ENCODE measurements around the gene INTS6.
"Not testable (repeated sequence)": the region's sequence is repeated elsewhere in the genome, so short reads cannot be mapped to it uniquely, and the experiment has no call there.

Gene INTS6

GRCh38 chr13:51453959-51454703 is 1.3 kb upstream of the INTS6 start:
- DNase-seq (ENCODE audit: low read depth in 2 of 2), result peak in 1 of 2 donors; percentile 39

GRCh38 chr13:51453207-51453958 is 547 bp upstream of the INTS6 start:
- DNase-seq (ENCODE audit: low read depth in 2 of 2), result peak; percentile 67 to 70

DNA sequence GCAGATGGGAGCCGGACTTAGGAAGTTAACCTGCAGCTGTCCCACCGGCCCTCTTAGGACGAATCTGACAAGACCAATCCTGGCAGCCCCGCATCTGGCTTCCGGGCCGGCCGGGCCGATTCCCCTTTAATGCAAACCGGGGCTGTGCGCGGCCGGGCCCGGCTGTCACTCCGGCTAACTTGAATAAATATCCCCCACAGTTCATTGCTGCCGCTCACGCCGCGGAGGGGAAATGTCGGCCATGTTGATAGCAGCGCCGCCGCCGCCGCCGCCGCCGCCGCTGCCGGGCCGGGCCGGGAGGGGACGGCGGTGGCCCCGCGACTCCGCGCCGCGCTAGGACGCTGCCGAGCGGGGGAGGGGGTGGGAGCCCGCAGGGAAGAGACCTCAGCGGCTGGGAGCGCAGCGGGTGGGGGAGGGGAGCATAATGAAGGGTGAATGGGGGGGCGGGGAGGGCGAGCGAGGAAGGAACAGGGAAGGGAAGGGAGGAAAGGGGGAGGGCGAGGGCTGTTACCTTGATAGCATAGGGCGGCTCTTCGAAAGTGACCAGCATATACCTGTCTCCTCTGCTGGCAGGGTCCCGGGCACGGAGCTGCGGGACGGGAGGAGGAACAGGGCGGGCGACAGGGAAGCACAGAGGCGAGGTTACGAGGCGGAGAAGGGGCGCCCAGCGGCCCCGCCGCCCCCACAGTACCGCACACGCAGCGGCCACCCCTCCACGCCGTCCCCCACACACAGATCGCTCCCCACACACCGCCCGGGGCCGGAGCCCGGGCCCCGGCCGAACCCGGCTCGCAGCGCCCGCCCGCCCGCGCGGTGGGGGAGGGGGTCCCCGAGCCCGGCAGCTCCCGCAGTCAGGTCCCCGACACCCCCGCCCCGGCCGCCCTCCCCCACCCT is 1.1 kb downstream of the INTS6 start:
- DNase-seq (ENCODE audit: low read depth in 2 of 2), result peak; percentile 51 to 61

GRCh38 chr13:51451134-51451466 is 1.7 kb downstream of the INTS6 start:
- no peak for DNase-seq (ENCODE audit: low read depth in 2 of 2)

DNA sequence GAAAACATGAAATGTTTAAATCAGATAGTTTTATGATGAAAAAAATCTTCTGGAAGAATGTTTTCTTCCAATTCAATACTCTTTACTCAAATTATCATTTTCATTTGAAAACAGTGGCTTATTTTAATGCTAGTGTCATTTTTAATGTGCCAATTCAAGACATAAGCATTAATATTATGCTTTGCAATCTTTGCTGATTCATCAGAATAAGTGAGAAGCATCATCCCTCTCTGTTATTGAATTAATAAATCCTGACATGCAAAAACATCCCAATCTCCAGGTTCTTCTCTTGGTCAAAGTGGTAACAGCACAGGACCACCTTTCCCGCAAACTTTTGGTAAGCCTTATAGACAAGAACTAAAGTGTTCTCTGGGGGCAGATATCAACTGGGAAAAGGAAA is 3.8 kb downstream of the INTS6 start:
- no peak for DNase-seq (ENCODE audit: low read depth in 2 of 2)

- no peak for DNase-seq (ENCODE audit: low read depth in 2 of 2)
These were observed 7.9 kb downstream of the INTS6 start for GRCh38 chr13:51444922-51445321.

GRCh38 chr13:51440381-51440780 is 12.5 kb downstream of the INTS6 start:
- DNase-seq (ENCODE audit: low read depth in 2 of 2), result no peak

DNA sequence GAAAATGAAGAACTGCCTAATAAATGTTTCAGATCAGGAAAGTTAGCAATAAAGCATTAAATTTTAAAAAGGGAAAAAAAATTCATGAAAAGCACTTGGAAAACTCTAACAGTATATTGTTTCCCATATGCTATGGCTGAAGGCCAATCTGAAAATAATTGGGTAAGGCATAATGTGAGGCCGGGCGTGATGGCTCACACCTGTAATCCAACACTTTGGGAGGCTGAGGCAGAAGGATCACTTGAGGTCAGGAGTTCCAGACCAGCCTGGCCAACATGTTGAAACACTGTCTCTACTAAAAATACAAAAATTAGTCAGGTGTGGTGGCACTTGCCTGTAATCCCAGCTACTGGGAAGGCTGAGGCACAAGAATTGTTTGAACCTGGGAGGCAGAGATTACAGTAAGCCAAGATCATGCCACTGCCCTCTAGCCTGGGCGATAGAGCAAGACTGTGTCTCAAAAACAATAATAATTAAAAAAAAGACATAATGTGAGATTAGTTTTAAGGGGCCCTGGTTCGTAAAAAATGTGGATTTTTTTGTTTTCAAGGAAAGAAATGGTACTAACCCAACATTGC is 15.2 kb downstream of the INTS6 start:
- DNase-seq (ENCODE audit: low read depth in 2 of 2), result no peak

GRCh38 chr13:51435002-51435578 is 17.7 kb downstream of the INTS6 start:
- DNase-seq (ENCODE audit: low read depth in 2 of 2), result no peak

GRCh38 chr13:51432576-51432975 is 20.3 kb downstream of the INTS6 start:
- DNase-seq (ENCODE audit: low read depth in 2 of 2), result no peak

DNA sequence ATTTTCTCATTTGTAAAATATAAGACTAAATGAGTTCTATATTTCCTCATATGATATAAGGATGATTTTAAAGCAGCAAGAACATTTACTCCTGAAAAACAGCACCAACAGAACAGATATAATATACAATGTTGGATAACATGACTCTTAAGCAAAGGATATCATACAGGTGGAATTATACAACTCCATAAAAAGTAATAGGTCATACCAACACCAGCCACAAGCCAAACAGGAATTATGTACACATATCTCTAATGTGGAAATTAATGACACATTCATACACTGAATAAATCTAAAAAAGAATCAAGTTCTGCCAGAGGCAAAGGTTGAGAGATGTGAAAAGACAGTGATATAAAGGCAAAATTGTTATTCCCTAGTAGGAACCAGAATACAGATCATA is 25.9 kb downstream of the INTS6 start:
- no peak for DNase-seq (ENCODE audit: low read depth in 2 of 2)

GRCh38 chr13:51425410-51426042 is 27.3 kb downstream of the INTS6 start:
- DNase-seq (ENCODE audit: low read depth in 2 of 2), result no peak

DNA sequence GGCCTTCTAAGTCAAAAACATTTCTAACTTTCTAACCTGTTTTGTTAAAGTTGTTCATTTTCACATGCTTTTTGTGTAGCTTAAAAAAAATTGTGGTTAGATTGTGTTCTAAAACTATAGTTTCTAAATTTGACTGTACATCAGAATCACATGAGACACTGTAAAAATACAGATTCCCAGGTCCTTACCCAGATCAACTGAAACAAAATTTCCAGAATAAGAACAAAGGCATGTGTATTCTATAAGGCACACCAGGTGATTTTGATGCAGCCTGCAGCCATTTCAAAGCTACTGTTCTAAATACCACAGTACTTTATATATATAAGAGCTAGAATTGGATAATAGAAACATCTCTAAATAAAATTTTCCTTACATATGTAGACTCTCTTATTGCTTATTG is 29.1 kb downstream of the INTS6 start:
- no peak for DNase-seq (ENCODE audit: low read depth in 2 of 2)

DNA sequence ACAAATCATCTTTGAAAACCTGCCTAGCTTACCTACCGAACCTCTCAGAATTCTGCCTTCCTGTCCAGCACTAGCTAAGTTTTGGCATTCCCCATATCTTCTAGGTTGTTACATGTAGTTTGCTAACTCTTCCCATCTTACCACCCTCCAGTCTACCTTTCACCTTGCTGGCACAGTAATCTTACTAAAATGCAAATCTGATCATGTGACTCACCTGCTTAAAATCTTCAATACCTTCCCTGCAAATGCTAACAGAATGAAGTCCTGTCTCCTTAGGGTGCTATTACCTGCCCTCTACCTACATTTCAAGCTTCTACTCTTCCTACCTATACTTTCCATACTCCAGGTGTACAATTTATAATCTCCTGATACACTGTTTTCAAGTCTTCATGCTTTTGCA is 30.4 kb downstream of the INTS6 start:
- no peak for DNase-seq (ENCODE audit: low read depth in 2 of 2)

DNA sequence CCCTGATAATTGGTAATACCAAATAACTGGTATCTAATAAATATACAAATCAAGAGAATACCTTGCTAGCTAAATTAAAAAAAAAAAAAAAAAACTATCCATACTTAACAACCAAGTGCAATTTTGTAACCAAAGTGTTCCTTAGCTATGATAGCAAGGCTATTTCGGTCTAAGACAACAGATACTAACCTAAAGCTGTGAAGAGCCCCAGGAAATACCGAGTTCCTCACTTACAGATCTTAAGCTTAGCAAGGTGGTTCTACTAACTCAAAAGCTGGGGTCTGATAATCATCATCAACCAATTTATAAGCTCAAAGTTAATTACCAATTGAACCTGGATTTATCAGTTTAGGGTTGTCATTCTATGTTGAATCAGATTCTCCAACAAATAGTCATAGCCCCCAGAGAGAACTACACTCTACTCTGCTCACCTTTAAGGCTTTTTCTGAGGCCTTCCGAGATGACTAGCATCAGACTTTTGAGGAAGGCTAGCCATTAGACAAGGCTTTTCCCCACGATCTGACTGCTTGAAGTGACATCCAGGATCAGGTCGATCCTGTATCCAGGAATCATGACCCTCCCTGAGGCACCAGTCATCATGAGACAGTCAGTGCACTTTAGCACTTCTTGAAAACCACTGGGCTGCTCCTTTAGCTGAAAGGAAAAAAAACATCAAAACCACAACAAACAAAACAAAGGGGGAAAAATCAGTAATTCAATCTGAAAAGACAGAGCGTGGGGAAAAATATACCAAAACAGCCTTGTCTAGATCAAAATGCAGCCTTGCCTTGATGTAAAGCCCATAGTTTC is 31.9 kb downstream of the INTS6 start:
- DNase-seq (ENCODE audit: low read depth in 2 of 2), result no peak

DNA sequence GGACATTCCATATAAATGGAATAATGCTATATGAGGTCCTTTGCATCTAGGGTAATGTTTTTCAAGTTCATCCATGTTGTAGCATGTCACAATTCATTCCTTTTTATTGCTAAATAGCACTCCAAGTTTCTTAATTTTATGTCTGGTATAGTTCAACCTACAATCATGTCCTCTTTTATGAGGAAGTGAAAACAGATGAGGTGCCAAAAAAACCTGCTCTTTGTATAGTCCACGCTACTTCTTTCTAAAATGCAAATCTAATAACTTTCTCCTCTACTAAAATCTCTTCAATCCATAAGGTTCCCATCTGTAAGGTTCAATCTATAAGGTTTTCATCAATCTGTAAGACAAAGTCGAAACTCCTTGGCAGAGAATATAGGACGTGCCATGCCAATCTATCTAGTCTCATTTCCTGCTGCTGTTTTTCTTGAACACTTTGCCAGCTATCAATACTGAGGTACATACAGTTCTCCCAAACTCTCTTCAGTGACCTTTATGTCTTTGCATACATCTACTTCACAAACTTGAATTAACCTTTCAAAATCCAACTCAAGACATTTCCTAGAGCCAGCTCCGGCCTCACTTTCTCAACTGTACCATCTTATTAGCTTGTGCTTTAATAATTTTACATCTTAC is 33.7 kb downstream of the INTS6 start:
- DNase-seq (ENCODE audit: low read depth in 2 of 2), result no peak

GRCh38 chr13:51417716-51418115 is 35.1 kb downstream of the INTS6 start:
- no peak for DNase-seq (ENCODE audit: low read depth in 2 of 2)

DNA sequence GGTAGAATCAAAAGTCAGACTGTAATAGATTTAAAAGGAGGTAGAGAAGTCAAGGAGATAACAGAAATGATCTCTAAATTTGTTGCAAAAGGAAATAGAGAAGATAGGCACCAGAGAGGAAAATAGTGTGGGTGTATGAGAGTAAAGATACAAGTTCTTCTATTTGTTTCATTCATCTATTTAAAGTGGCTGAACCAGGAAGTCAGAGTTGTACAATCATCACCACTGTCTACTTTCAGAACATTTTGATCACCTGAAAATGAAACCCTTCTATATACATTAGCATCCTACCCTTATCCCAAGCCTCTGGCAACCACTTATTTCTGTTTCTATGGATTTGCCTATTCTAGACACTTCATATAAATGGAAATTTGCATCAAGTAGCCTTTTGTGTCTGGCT is 36.7 kb downstream of the INTS6 start:
- no peak for DNase-seq (ENCODE audit: low read depth in 2 of 2)

DNA sequence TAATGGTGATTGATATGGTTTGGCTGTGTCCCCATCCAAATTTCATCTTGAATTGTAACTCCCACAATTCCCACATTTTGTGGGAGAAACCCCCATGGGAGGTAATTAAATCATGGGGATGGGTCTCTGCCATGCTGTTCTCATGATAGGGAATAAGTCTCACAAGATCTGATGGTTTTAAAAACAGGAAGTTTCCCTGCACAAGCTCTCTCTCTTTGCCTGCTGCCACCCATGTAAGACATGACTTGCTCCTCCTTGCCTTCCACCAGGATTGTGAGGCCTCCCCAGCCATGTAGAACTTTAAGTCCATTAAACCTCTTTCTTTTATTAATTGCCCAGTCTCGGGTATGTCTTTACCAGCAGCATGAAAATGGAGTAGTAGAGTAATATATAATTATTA is 37.5 kb downstream of the INTS6 start:
- DNase-seq (ENCODE audit: low read depth in 2 of 2), result not testable (repeated sequence)

- no peak for DNase-seq (ENCODE audit: low read depth in 2 of 2)
These were observed 40.4 kb downstream of the INTS6 start for GRCh38 chr13:51412431-51412830.
